Naive B cell (primary cell): ENCODE results near the gene EDEM2. TPM values are rescaled to one million over a fixed set of nuclear protein-coding genes. Genes with fewer than 3 reads are reported as not detected.
"Not testable (repeated sequence)": the region's sequence is repeated elsewhere in the genome, so short reads cannot be mapped to it uniquely, and the experiment has no call there.

Source experiments
- ATAC-seq, 2 donors: fragments of 150-1000 bp; cut with Tn5 transposase; 2 replicates each; pipeline ENCODE4 v1.10.0; 2021; ENCODE audit warnings: low read depth in 2 of 2, mild to moderate bottlenecking in 2 of 2, moderate library complexity in 2 of 2
- DNase-seq: peaks from one replicate; pipeline ENCODE4 v3.0.0; 2022
- H3K27ac Mint-ChIP-seq, 6 donors: one replicate each; pipeline ENCODE4 v1.8.0; 2020 to 2022; ENCODE audit warnings: mild to moderate bottlenecking in 6 of 6, mixed read lengths in 6 of 6, moderate library complexity in 5 of 6, inconsistent platforms in 2 of 6
- H3K27me3 Mint-ChIP-seq, 3 donors: one replicate each; pipeline ENCODE4 v1.8.0; 2021 to 2022; ENCODE audit warnings: mixed read lengths in 3 of 3, mild to moderate bottlenecking in 1 of 3
- H3K36me3 Mint-ChIP-seq, 2 donors: one replicate each; pipeline ENCODE4 v1.8.0; 2020 to 2022; ENCODE audit warnings: mixed read lengths in 2 of 2, inconsistent platforms in 1 of 2, mild to moderate bottlenecking in 1 of 2
- H3K4me1 Mint-ChIP-seq, 3 donors: one replicate each; pipeline ENCODE4 v1.8.0; 2020 to 2022; ENCODE audit warnings: mixed read lengths in 3 of 3, inconsistent platforms in 1 of 3, mild to moderate bottlenecking in 1 of 3, moderate library complexity in 1 of 3
- H3K4me3 Mint-ChIP-seq, 8 donors: one replicate each; pipeline ENCODE4 v1.8.0; 2020 to 2022; ENCODE audit warnings: mild to moderate bottlenecking in 8 of 8, mixed read lengths in 8 of 8, moderate library complexity in 8 of 8, inconsistent platforms in 2 of 8
- H3K9me3 Mint-ChIP-seq, 7 donors: one replicate each; pipeline ENCODE4 v1.8.0; 2020 to 2022; ENCODE audit warnings: mixed read lengths in 7 of 7, mild to moderate bottlenecking in 5 of 7, inconsistent platforms in 2 of 7, moderate library complexity in 1 of 7
- polyA plus RNA-seq, 6 donors: library from polyadenylated mRNA; unstranded; fragments of 300-500 nt; fragmentation: Illumina TruSeq; gene quantifications; one replicate each; pipeline ENCODE4 v1.2.3, GENCODE V29; 2021; ENCODE audit warnings: low read depth in 6 of 6

EDEM2 gene
- polyA plus RNA-seq, 6 donors from 2014 or later, result 41.6 to 67.6 (median 45.5) TPM

- Mint-ChIP-seq H3K9me3 (no peaks in the 10 kb centered on the region), H3K27me3 (no peaks in the 10 kb centered on the region), H3K4me3 (no peak overlapping the region), H3K27ac (peak overlapping the region in 1 of 6 donors; percentile 17), H3K36me3 (no peaks in the 10 kb centered on the region), H3K4me1 (peaks cover 29 to 52% (median 34%) of the 10 kb centered on the region in 3 donors)
- no peak for ATAC-seq
- DNase-seq, result no peak
Measured at GRCh38 chr20:35084998-35085397, 62.1 kb downstream of the EDEM2 start.

GRCh38 chr20:35080348-35080642 is 66.8 kb downstream of the EDEM2 start:
- H3K27ac Mint-ChIP-seq, H3K4me3 Mint-ChIP-seq, H3K9me3 Mint-ChIP-seq, DNase-seq, ATAC-seq, H3K27me3 Mint-ChIP-seq: not testable (repeated sequence)
- peaks cover 17 to 23% of the 10 kb centered on the region in 2 donors for H3K36me3 Mint-ChIP-seq
- H3K4me1 Mint-ChIP-seq, result peaks cover 31 to 42% (median 34%) of the 10 kb centered on the region in 3 donors

GRCh38 chr20:35079472-35080347 is 67.4 kb downstream of the EDEM2 start:
- no peaks in the 10 kb centered on the region for H3K27me3 Mint-ChIP-seq
- no peak for ATAC-seq
- no peaks in the 10 kb centered on the region for H3K9me3 Mint-ChIP-seq
- no peak overlapping the region for H3K4me3 Mint-ChIP-seq
- H3K27ac Mint-ChIP-seq, result peak overlapping the region in 4 of 6 donors; percentile 22 to 87 (median 60)
- peaks cover 17 to 23% of the 10 kb centered on the region in 2 donors for H3K36me3 Mint-ChIP-seq
- peaks cover 30 to 38% (median 31%) of the 10 kb centered on the region in 3 donors for H3K4me1 Mint-ChIP-seq
- DNase-seq, result no peak

GRCh38 chr20:35077872-35078271 is 69.3 kb downstream of the EDEM2 start:
- DNase-seq (no peak), ATAC-seq (no peak)
- peak overlapping the region in 1 of 6 donors; percentile 22 for H3K27ac Mint-ChIP-seq
- no peaks in the 10 kb centered on the region for H3K27me3 Mint-ChIP-seq
- peaks cover 28 to 31% (median 29%) of the 10 kb centered on the region in 3 donors for H3K4me1 Mint-ChIP-seq
- H3K9me3 Mint-ChIP-seq, result no peaks in the 10 kb centered on the region
- no peak overlapping the region for H3K4me3 Mint-ChIP-seq
- H3K36me3 Mint-ChIP-seq, result peaks cover 17 to 23% of the 10 kb centered on the region in 2 donors

- Mint-ChIP-seq H3K4me3 (peak overlapping the region in 1 of 8 donors; percentile 66), H3K27me3 (no peaks in the 10 kb centered on the region), H3K9me3 (no peaks in the 10 kb centered on the region), H3K36me3 (peaks cover 17 to 23% of the 10 kb centered on the region in 2 donors), H3K27ac (peak overlapping the region in 1 of 6 donors; percentile 71), H3K4me1 (peaks cover 25 to 27% (median 25%) of the 10 kb centered on the region in 3 donors)
- ATAC-seq, result no peak
- no peak for DNase-seq
Measured at GRCh38 chr20:35077341-35077740, 69.8 kb downstream of the EDEM2 start.

- not testable (repeated sequence) for ATAC-seq, H3K36me3 Mint-ChIP-seq, H3K27ac Mint-ChIP-seq, H3K4me3 Mint-ChIP-seq, DNase-seq, H3K9me3 Mint-ChIP-seq, H3K27me3 Mint-ChIP-seq
- peaks cover 9 to 13% (median 12%) of the 10 kb centered on the region in 3 donors for H3K4me1 Mint-ChIP-seq
Measured at GRCh38 chr20:35071436-35072153, 75.5 kb downstream of the EDEM2 start.

GRCh38 chr20:35066194-35066593 is 80.9 kb downstream of the EDEM2 start:
- Mint-ChIP-seq H3K27me3 (no peaks in the 10 kb centered on the region), H3K4me3 (no peak overlapping the region), H3K27ac (peak overlapping the region in 1 of 6 donors; percentile 6), H3K9me3 (no peaks in the 10 kb centered on the region), H3K36me3 (no peaks in the 10 kb centered on the region), H3K4me1 (peaks cover 20 to 30% (median 25%) of the 10 kb centered on the region in 3 donors)
- DNase-seq, result no peak
- ATAC-seq, result no peak

Other genes with a start within 250 kb of the EDEM2 start
- 10 to 100 TPM; 10.5 to 23.8 (median 12.6) TPM for gene GSS, start 191.5 kb downstream of the EDEM2 start, polyA plus RNA-seq
- gene MYH7B, start 191.5 kb downstream of the EDEM2 start, polyA plus RNA-seq, result under 1 TPM in 2 of 6 donors, not detected in 4; 0.24 to 0.84 TPM
- 10 to 100 TPM; 37.1 to 63.2 (median 51.2) TPM for gene TRPC4AP, start 54.5 kb downstream of the EDEM2 start, polyA plus RNA-seq
- not detected for gene PROCR, start 24.7 kb upstream of the EDEM2 start, polyA plus RNA-seq
- under 1 TPM in 5 of 6 donors, not detected in 1; 0.05 to 0.09 (median 0.08) TPM for gene MMP24, start 79.4 kb upstream of the EDEM2 start, polyA plus RNA-seq
- gene MMP24OS, start 130.8 kb upstream of the EDEM2 start, polyA plus RNA-seq, result 10 to 100 TPM in 2 of 6 donors, 1 to 10 TPM in 4; 3.7 to 14.1 (median 8.6) TPM
- 100 to 1,000 TPM; 206 to 241 (median 228) TPM for gene EIF6, start 137.4 kb upstream of the EDEM2 start, polyA plus RNA-seq
- not detected for gene FAM83C, start 145.1 kb upstream of the EDEM2 start, polyA plus RNA-seq